Measurements from ENCODE around the gene KLHDC9. TPM values are rescaled to one million over a fixed set of nuclear protein-coding genes. Genes with fewer than 3 reads are reported as not detected.
A peak's percentile ranks its signal among the peaks of the same experiment; 100 is the strongest.

The KLHDC9 gene
- total and polyA plus RNA-seq, 2 of the 13 experiments (the other 11 are each of a cell fraction or from before 2014, with no cell fraction given) = 2.9 TPM

DNA sequence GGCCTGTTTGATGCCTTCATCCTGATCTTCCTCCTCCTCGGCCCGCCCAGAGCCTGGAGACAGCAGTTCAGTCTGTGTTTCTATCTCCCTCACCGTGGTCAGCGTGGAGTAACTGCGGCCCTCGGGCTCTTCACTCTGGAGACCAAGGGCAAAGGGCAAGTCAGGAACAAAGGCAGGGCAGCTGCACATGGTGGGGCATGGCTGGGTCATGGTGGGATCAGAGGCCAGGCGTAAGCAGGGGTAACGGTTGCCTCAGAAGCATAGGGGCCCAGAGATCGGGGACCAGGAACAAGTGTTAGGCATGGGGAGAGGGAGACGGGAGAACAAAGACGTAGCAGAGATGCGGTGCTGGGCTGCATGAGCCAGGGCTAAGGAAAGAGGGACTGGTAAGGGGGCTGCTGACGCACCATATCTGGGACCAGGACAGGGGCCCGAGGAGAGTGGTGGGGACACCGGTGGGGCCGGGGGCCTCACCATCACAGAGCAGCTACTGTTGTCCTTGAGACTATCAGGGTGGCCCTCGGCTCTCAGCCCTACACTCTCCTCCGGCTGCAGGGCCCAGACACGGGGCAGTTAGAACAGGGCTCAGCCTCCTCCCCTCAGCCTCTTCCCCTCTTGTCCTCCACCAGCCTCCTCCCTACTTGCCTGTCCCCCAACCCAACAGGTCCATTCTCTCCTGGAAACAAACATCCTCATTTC, 25.3 kb upstream of the KLHDC9 start (continued):
- TF ChIP-seq ZNF33B (CRISPR knock-in tag; IDR thresholded peaks at IDR 0.05) (no peak), ZNF841 (CRISPR knock-in tag; IDR thresholded peaks at IDR 0.05; ENCODE audit: borderline replicate concordance) (no peak), PHB2 (IDR thresholded peaks at IDR 0.05; ENCODE audit: partially characterized antibody) (no peak), MXD1 (CRISPR knock-in tag; IDR thresholded peaks at IDR 0.05) (no peak), GMEB1 (CRISPR knock-in tag; IDR thresholded peaks at IDR 0.05; ENCODE audit: borderline replicate concordance) (no peak), SRSF1 (optimal IDR thresholded peaks at IDR 0.05; ENCODE audit: low read depth, low read length) (no peak), ZNF44 (CRISPR knock-in tag; IDR thresholded peaks at IDR 0.05) (no peak), TARDBP (CRISPR knock-in tag; IDR thresholded peaks at IDR 0.05) (no peak), GATAD2A (CRISPR knock-in tag; IDR thresholded peaks at IDR 0.05) (peak; percentile 54), PITX1 (CRISPR knock-in tag; IDR thresholded peaks at IDR 0.05) (no peak), BRD4 (CRISPR knock-in tag; IDR thresholded peaks at IDR 0.05) (no peak), ZFP82 (CRISPR knock-in tag; IDR thresholded peaks at IDR 0.05; ENCODE audit: borderline replicate concordance) (no peak), MAX (IDR thresholded peaks at IDR 0.05) (peak; percentile 90), ZBTB7A (CRISPR knock-in tag; IDR thresholded peaks at IDR 0.05) (no peak)
- TF ChIP-seq, protein P1, sequence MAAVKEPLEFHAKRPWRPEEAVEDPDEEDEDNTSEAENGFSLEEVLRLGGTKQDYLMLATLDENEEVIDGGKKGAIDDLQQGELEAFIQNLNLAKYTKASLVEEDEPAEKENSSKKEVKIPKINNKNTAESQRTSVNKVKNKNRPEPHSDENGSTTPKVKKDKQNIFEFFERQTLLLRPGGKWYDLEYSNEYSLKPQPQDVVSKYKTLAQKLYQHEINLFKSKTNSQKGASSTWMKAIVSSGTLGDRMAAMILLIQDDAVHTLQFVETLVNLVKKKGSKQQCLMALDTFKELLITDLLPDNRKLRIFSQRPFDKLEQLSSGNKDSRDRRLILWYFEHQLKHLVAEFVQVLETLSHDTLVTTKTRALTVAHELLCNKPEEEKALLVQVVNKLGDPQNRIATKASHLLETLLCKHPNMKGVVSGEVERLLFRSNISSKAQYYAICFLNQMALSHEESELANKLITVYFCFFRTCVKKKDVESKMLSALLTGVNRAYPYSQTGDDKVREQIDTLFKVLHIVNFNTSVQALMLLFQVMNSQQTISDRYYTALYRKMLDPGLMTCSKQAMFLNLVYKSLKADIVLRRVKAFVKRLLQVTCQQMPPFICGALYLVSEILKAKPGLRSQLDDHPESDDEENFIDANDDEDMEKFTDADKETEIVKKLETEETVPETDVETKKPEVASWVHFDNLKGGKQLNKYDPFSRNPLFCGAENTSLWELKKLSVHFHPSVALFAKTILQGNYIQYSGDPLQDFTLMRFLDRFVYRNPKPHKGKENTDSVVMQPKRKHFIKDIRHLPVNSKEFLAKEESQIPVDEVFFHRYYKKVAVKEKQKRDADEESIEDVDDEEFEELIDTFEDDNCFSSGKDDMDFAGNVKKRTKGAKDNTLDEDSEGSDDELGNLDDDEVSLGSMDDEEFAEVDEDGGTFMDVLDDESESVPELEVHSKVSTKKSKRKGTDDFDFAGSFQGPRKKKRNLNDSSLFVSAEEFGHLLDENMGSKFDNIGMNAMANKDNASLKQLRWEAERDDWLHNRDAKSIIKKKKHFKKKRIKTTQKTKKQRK (IDR thresholded peaks at IDR 0.05; ENCODE audit: low read length) = no peak
- TF ChIP-seq, protein P2, sequence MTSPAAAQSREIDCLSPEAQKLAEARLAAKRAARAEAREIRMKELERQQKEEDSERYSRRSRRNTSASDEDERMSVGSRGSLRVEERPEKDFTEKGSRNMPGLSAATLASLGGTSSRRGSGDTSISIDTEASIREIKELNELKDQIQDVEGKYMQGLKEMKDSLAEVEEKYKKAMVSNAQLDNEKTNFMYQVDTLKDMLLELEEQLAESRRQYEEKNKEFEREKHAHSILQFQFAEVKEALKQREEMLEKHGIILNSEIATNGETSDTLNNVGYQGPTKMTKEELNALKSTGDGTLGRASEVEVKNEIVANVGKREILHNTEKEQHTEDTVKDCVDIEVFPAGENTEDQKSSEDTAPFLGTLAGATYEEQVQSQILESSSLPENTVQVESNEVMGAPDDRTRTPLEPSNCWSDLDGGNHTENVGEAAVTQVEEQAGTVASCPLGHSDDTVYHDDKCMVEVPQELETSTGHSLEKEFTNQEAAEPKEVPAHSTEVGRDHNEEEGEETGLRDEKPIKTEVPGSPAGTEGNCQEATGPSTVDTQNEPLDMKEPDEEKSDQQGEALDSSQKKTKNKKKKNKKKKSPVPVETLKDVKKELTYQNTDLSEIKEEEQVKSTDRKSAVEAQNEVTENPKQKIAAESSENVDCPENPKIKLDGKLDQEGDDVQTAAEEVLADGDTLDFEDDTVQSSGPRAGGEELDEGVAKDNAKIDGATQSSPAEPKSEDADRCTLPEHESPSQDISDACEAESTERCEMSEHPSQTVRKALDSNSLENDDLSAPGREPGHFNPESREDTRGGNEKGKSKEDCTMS (CRISPR knock-in tag; conservative IDR thresholded peaks at IDR 0.05) = no peak
- TF ChIP-seq, protein P3, sequence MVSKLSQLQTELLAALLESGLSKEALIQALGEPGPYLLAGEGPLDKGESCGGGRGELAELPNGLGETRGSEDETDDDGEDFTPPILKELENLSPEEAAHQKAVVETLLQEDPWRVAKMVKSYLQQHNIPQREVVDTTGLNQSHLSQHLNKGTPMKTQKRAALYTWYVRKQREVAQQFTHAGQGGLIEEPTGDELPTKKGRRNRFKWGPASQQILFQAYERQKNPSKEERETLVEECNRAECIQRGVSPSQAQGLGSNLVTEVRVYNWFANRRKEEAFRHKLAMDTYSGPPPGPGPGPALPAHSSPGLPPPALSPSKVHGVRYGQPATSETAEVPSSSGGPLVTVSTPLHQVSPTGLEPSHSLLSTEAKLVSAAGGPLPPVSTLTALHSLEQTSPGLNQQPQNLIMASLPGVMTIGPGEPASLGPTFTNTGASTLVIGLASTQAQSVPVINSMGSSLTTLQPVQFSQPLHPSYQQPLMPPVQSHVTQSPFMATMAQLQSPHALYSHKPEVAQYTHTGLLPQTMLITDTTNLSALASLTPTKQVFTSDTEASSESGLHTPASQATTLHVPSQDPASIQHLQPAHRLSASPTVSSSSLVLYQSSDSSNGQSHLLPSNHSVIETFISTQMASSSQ (IDR thresholded peaks at IDR 0.05; ENCODE audit: low read depth) = no peak
- TF ChIP-seq, protein P3 (CRISPR knock-in tag; IDR thresholded peaks at IDR 0.05; ENCODE audit: borderline replicate concordance) = no peak

All from HepG2 (cell line).